WTC11 (cell line): ENCODE measurements around the gene OSBPL10. TPM values are rescaled to one million over a fixed set of nuclear protein-coding genes. Genes with fewer than 3 reads are reported as not detected.

Experiments
- ATAC-seq: fragments of 200-7000 bp; cut with Tn5 transposase; 2 replicates; pipeline ENCODE4 v1.10.0; 2021; ENCODE audit warnings: mild to moderate bottlenecking, moderate library complexity
- CTCF ChIA-PET: fragments of 300-600 bp; sonication (Branson Sonifier 250); formaldehyde crosslinking; loops from one replicate; lab custom pipeline; 2021; ENCODE audit warnings: antibody characterized with exemption; lab: Charles Lee
- POLR2A ChIA-PET: fragments of 350-600 bp; sonication (Branson Sonifier 250); formaldehyde crosslinking; loops from one replicate; lab custom pipeline; 2021; ENCODE audit warnings: antibody characterized with exemption; lab: Charles Lee
- DNase-seq: peaks from one replicate; pipeline ENCODE4 v3.0.0; 2021; ENCODE audit warnings: low spot score
- H3K27ac Mint-ChIP-seq: 2 replicates; pipeline ENCODE4 v1.8.0; 2021; ENCODE audit warnings: mixed read lengths
- H3K27me3 Mint-ChIP-seq: 2 replicates; pipeline ENCODE4 v1.8.0; 2021; ENCODE audit warnings: low read depth, mild to moderate bottlenecking, moderate library complexity, mixed read lengths
- H3K36me3 Mint-ChIP-seq: 2 replicates; pipeline ENCODE4 v1.8.0; 2021; ENCODE audit warnings: mixed read lengths
- H3K4me1 Mint-ChIP-seq: 2 replicates; pipeline ENCODE4 v1.8.0; 2022; ENCODE audit warnings: mixed read lengths
- H3K4me3 Mint-ChIP-seq: 2 replicates; pipeline ENCODE4 v1.8.0; 2021; ENCODE audit warnings: mild to moderate bottlenecking, moderate library complexity, mixed read lengths
- H3K9me3 Mint-ChIP-seq: 2 replicates; pipeline ENCODE4 v1.8.0; 2021; ENCODE audit warnings: mixed read lengths
- CREM ChIP-seq: sonication (generic); formaldehyde crosslinking; IDR thresholded peaks from 2 replicates; pipeline ENCODE4 v1.8.1; 2022; ENCODE audit warnings: mild to moderate bottlenecking, missing genetic modification reagents, moderate library complexity
- ESRRA ChIP-seq: sonication (generic); formaldehyde crosslinking; IDR thresholded peaks from 2 replicates; pipeline ENCODE4 v1.8.1; 2022; ENCODE audit warnings: mild to moderate bottlenecking, missing genetic modification reagents, borderline replicate concordance
- FOXK1 ChIP-seq: sonication (generic); formaldehyde crosslinking; IDR thresholded peaks from 2 replicates; pipeline ENCODE4 v1.8.0; 2022; ENCODE audit warnings: mild to moderate bottlenecking, moderate library complexity, missing genetic modification reagents
- FOXP4 ChIP-seq: sonication (generic); formaldehyde crosslinking; IDR thresholded peaks from 2 replicates; pipeline ENCODE4 v1.8.0; 2022; ENCODE audit warnings: mild to moderate bottlenecking, missing genetic modification reagents
- HMGA2 ChIP-seq: fragments of 250-450 bp; sonication (Bioruptor Pico); IDR thresholded peaks from 2 replicates; pipeline ENCODE4 v1.4.0; 2021; ENCODE audit warnings: mild to moderate bottlenecking, moderate library complexity
- JUN ChIP-seq: sonication (generic); formaldehyde crosslinking; IDR thresholded peaks from 2 replicates; pipeline ENCODE4 v1.8.0; 2023; ENCODE audit warnings: mild to moderate bottlenecking, missing genetic modification reagents
- KAT7 ChIP-seq: sonication (generic); formaldehyde crosslinking; IDR thresholded peaks from 2 replicates; pipeline ENCODE4 v1.8.1; 2023; ENCODE audit warnings: missing genetic modification reagents, mild to moderate bottlenecking, borderline replicate concordance
- NFATC4 ChIP-seq: fragments of 250-450 bp; sonication (Bioruptor Pico); IDR thresholded peaks from 2 replicates; pipeline ENCODE4 v1.9.0; 2021; ENCODE audit warnings: mild to moderate bottlenecking
- NFE2L1 ChIP-seq: sonication (generic); formaldehyde crosslinking; IDR thresholded peaks from 2 replicates; pipeline ENCODE4 v1.8.1; 2023; ENCODE audit warnings: missing genetic modification reagents
- NFYB ChIP-seq: sonication (generic); formaldehyde crosslinking; conservative IDR thresholded peaks from 2 replicates; pipeline ENCODE4 v1.8.0; 2022; ENCODE audit warnings: low read depth, missing genetic modification reagents
- NR1H2 ChIP-seq: sonication (generic); formaldehyde crosslinking; IDR thresholded peaks from 2 replicates; pipeline ENCODE4 v1.9.0; 2021; ENCODE audit warnings: mild to moderate bottlenecking, moderate library complexity, missing genetic modification reagents
- NR3C1 ChIP-seq: sonication (generic); formaldehyde crosslinking; conservative IDR thresholded peaks from 2 replicates; pipeline ENCODE4 v1.8.1; 2023; ENCODE audit warnings: low read depth, mild to moderate bottlenecking, missing genetic modification reagents
- OVOL2 ChIP-seq: fragments of 250-450 bp; sonication (Bioruptor Pico); IDR thresholded peaks from 2 replicates; pipeline ENCODE4 v1.9.0; 2021; ENCODE audit warnings: mild to moderate bottlenecking, borderline replicate concordance
- RELA ChIP-seq: sonication (generic); formaldehyde crosslinking; IDR thresholded peaks from 2 replicates; pipeline ENCODE4 v1.8.1; 2022; ENCODE audit warnings: missing genetic modification reagents, mild to moderate bottlenecking, borderline replicate concordance
- SP1 ChIP-seq: sonication (generic); formaldehyde crosslinking; conservative IDR thresholded peaks from 2 replicates; pipeline ENCODE4 v1.8.1; 2022; ENCODE audit warnings: missing genetic modification reagents
- TCF7 ChIP-seq: sonication (generic); formaldehyde crosslinking; IDR thresholded peaks from 2 replicates; pipeline ENCODE4 v1.8.0; 2022; ENCODE audit warnings: mild to moderate bottlenecking, low read depth, missing genetic modification reagents, moderate library complexity
- ZMAT4 ChIP-seq: fragments of 250-450 bp; sonication (Bioruptor Pico); IDR thresholded peaks from 2 replicates; pipeline ENCODE4 v1.9.0; 2021; ENCODE audit warnings: mild to moderate bottlenecking
- ZNF219 ChIP-seq: sonication (generic); formaldehyde crosslinking; IDR thresholded peaks from 2 replicates; pipeline ENCODE4 v1.8.0; 2023; ENCODE audit warnings: missing genetic modification reagents, mild to moderate bottlenecking, borderline replicate concordance
- ZNF232 ChIP-seq: sonication (generic); formaldehyde crosslinking; IDR thresholded peaks from 2 replicates; pipeline ENCODE4 v1.8.0; 2022; ENCODE audit warnings: mild to moderate bottlenecking, missing genetic modification reagents
- ZNF263 ChIP-seq: sonication (generic); formaldehyde crosslinking; IDR thresholded peaks from 2 replicates; pipeline ENCODE4 v1.8.1; 2022; ENCODE audit warnings: low read depth, mild to moderate bottlenecking, moderate library complexity, missing genetic modification reagents
- ZNF396 ChIP-seq: fragments of 250-450 bp; sonication (Bioruptor Pico); IDR thresholded peaks from 2 replicates; pipeline ENCODE4 v1.8.0; 2021; ENCODE audit warnings: mild to moderate bottlenecking, moderate library complexity, borderline replicate concordance
- ZNF423 ChIP-seq: fragments of 250-450 bp; sonication (Bioruptor Pico); IDR thresholded peaks from 2 replicates; pipeline ENCODE4 v2.1.2; 2022; ENCODE audit warnings: mild to moderate bottlenecking, moderate library complexity
- ZNF671 ChIP-seq: fragments of 250-450 bp; sonication (Bioruptor Pico); IDR thresholded peaks from 2 replicates; pipeline ENCODE4 v1.8.0; 2021; ENCODE audit warnings: mild to moderate bottlenecking
- total RNA-seq: library from RNA; stranded (reverse); gene quantifications from 3 replicates; pipeline ENCODE4 v1.2.3, GENCODE V29; 2021
- TF ChIP-seq, protein P1 (sequence below): fragments of 250-450 bp; sonication (Bioruptor Pico); IDR thresholded peaks from 2 replicates; pipeline ENCODE4 v1.9.0; 2021; ENCODE audit warnings: mild to moderate bottlenecking
- TF ChIP-seq, protein P2 (sequence below): sonication (generic); formaldehyde crosslinking; IDR thresholded peaks from 2 replicates; pipeline ENCODE4 v1.8.0; 2023; ENCODE audit warnings: missing genetic modification reagents
- TF ChIP-seq, protein P3 (sequence below): sonication (generic); formaldehyde crosslinking; IDR thresholded peaks from 2 replicates; pipeline ENCODE4 v1.8.0; 2023; ENCODE audit warnings: mild to moderate bottlenecking, missing genetic modification reagents

The OSBPL10 gene
- total RNA-seq, 1 experiment from 2014 or later, result 84.1 TPM

DNA sequence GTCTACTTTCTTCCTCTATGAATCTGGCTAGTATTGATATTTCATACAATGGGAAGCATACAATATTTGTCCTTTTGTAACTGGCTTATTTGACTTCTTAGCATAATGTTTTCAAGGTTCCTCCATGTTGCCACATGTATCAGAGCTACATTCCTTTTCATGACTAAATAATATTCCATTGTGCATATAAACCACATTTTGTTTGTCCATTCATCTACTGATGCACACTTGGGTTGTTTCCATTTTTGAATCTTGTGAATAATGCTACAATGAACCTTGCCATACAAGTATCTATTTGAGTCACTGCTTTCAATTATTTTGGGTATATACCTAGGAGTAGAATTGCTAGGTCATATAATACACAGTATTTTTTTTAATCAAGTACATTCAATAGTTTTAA, 38.0 kb downstream of the OSBPL10 start:
- Mint-ChIP-seq H3K9me3 (0 out of 2 replicates have a peak, but pooled peaks cover 3% of the 10 kb centered on the region), H3K36me3 (peaks cover 4% of the 10 kb centered on the region; the same call in 1 of the 2 replicates), H3K27ac (no peak overlapping the region), H3K27me3 (no peaks in the 10 kb centered on the region), H3K4me3 (no peak overlapping the region), H3K4me1 (peaks cover 45% of the 10 kb centered on the region)
- no peak for DNase-seq
- ATAC-seq, result no peak
- ChIA-PET CTCF (no interaction called here), POLR2A (no interaction called here)
- TF ChIP-seq ZNF219 (CRISPR knock-in tag), result no peak
- no peak for TF ChIP-seq ZMAT4
- no peak for TF ChIP-seq HMGA2 (CRISPR knock-in tag)
- no peak for TF ChIP-seq SP1
- TF ChIP-seq ESRRA (CRISPR knock-in tag), result no peak
- TF ChIP-seq FOXP4 (CRISPR knock-in tag), result no peak
- TF ChIP-seq FOXK1 (CRISPR knock-in tag), result no peak
- no peak for TF ChIP-seq TCF7
- no peak for TF ChIP-seq KAT7 (CRISPR knock-in tag)
- no peak for TF ChIP-seq OVOL2 (CRISPR knock-in tag)
- no peak for TF ChIP-seq ZNF396
- TF ChIP-seq NR1H2 (CRISPR knock-in tag), result no peak
- TF ChIP-seq RELA (CRISPR knock-in tag), result no peak
- TF ChIP-seq NFE2L1 (CRISPR knock-in tag), result no peak
- TF ChIP-seq ZNF232 (CRISPR knock-in tag), result no peak
- TF ChIP-seq, protein P1, sequence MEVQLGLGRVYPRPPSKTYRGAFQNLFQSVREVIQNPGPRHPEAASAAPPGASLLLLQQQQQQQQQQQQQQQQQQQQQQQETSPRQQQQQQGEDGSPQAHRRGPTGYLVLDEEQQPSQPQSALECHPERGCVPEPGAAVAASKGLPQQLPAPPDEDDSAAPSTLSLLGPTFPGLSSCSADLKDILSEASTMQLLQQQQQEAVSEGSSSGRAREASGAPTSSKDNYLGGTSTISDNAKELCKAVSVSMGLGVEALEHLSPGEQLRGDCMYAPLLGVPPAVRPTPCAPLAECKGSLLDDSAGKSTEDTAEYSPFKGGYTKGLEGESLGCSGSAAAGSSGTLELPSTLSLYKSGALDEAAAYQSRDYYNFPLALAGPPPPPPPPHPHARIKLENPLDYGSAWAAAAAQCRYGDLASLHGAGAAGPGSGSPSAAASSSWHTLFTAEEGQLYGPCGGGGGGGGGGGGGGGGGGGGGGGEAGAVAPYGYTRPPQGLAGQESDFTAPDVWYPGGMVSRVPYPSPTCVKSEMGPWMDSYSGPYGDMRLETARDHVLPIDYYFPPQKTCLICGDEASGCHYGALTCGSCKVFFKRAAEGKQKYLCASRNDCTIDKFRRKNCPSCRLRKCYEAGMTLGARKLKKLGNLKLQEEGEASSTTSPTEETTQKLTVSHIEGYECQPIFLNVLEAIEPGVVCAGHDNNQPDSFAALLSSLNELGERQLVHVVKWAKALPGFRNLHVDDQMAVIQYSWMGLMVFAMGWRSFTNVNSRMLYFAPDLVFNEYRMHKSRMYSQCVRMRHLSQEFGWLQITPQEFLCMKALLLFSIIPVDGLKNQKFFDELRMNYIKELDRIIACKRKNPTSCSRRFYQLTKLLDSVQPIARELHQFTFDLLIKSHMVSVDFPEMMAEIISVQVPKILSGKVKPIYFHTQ (CRISPR knock-in tag), result no peak
- TF ChIP-seq, protein P2, sequence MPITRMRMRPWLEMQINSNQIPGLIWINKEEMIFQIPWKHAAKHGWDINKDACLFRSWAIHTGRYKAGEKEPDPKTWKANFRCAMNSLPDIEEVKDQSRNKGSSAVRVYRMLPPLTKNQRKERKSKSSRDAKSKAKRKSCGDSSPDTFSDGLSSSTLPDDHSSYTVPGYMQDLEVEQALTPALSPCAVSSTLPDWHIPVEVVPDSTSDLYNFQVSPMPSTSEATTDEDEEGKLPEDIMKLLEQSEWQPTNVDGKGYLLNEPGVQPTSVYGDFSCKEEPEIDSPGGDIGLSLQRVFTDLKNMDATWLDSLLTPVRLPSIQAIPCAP (CRISPR knock-in tag), result no peak
- TF ChIP-seq NFATC4 (CRISPR knock-in tag), result no peak

GRCh38 chr3:31942446-31942845, 38.6 kb downstream of the OSBPL10 start:
- CTCF ChIA-PET, result no interaction called here
- Mint-ChIP-seq H3K4me1 (peaks cover 39% of the 10 kb centered on the region), H3K4me3 (no peak overlapping the region), H3K27me3 (no peaks in the 10 kb centered on the region), H3K27ac (no peak overlapping the region)
- ATAC-seq (no peak), DNase-seq (no peak)
- POLR2A ChIA-PET, result no interaction called here
- no peak for TF ChIP-seq TCF7
- TF ChIP-seq NFE2L1 (CRISPR knock-in tag), result no peak
- no peak for TF ChIP-seq NFYB (CRISPR knock-in tag)
- TF ChIP-seq, protein P3, sequence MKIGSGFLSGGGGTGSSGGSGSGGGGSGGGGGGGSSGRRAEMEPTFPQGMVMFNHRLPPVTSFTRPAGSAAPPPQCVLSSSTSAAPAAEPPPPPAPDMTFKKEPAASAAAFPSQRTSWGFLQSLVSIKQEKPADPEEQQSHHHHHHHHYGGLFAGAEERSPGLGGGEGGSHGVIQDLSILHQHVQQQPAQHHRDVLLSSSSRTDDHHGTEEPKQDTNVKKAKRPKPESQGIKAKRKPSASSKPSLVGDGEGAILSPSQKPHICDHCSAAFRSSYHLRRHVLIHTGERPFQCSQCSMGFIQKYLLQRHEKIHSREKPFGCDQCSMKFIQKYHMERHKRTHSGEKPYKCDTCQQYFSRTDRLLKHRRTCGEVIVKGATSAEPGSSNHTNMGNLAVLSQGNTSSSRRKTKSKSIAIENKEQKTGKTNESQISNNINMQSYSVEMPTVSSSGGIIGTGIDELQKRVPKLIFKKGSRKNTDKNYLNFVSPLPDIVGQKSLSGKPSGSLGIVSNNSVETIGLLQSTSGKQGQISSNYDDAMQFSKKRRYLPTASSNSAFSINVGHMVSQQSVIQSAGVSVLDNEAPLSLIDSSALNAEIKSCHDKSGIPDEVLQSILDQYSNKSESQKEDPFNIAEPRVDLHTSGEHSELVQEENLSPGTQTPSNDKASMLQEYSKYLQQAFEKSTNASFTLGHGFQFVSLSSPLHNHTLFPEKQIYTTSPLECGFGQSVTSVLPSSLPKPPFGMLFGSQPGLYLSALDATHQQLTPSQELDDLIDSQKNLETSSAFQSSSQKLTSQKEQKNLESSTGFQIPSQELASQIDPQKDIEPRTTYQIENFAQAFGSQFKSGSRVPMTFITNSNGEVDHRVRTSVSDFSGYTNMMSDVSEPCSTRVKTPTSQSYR (CRISPR knock-in tag), result no peak
- no peak for TF ChIP-seq ZNF423
- no peak for TF ChIP-seq CREM (CRISPR knock-in tag)
- TF ChIP-seq NR3C1, result no peak
- TF ChIP-seq ZNF263 (CRISPR knock-in tag), result no peak
- TF ChIP-seq JUN (CRISPR knock-in tag), result no peak
- no peak for TF ChIP-seq ZNF671
- TF ChIP-seq, all 79 proteins: peak for 0
- Mint-ChIP-seq H3K36me3 (peaks cover 4% of the 10 kb centered on the region; the same call in 1 of the 2 replicates), H3K9me3 (0 out of 2 replicates have a peak, but pooled peaks cover 3% of the 10 kb centered on the region)
